GM18861 (cell line): ENCODE data around the gene CDC26.
A peak's percentile ranks its signal among the peaks of the same experiment; 100 is the strongest.

Experiments
- ATAC-seq: cut with Tn5 transposase; IDR thresholded peaks from one replicate; pipeline ENCODE4 v1.9.1; 2021; ENCODE audit not compliant: unreplicated experiment

Gene CDC26

DNA sequence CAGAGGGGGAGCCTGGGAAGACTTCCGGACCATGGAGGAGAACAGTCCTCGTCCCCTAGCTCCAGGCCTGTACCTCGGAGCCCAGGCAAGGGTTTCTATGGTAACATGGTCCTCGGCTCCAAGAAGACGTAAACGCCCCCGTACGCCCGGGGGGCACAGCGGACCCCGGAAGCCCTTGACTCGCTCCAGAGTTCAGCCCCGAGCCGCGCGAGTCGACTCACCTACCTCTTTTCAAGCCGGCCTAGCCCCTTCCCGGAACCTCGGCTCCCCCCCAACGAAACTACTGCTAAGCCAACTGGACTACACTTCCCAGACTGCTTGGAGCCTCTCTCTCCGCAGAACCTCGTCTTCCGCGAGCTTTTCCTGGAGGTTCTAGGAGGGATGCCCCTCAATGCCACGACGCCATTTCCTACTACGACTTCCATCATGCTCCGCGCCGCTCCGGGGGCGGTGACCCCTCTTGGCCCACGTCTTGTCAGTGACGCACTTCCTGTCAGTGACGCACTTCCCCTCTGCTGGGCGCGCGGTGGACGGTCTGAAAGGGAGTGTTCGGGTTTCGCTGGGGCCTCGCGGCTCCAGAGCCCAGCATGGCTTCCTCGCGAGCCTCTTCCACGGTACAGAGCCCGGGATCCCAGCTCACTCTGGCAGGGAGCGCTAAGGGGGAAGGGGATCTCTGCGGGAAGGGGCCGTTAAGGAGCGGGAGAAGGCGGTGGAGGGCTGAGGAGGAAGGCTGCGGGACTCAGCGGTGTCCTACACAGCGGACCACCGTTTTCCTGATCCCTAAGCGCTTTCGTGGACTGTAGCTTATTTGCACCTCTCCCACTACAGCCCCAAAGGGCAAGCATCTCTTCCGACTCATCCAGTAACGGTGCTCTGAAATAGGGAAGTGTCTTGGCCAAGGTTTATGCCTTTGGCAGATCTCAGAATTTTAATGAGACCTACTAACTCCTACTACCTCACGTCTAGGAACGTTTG lies at the start of gene CDC26, which contains the start of gene PRPF4:
Gene CDC26, minus strand, starts transcription at position 416 of the 975 bp plus-strand sequence. CDS start 3,065 bp downstream, outside the sequence.
Gene PRPF4, plus strand, starts transcription at position 502 of the 975 bp plus-strand sequence. Its CDS starts 86 bp downstream, at position 588.
- ATAC-seq: peak; percentile 94

- ATAC-seq: no peak
Measured at GRCh38 chr9:113322671-113323070, 47.3 kb upstream of the CDC26 start.

DNA sequence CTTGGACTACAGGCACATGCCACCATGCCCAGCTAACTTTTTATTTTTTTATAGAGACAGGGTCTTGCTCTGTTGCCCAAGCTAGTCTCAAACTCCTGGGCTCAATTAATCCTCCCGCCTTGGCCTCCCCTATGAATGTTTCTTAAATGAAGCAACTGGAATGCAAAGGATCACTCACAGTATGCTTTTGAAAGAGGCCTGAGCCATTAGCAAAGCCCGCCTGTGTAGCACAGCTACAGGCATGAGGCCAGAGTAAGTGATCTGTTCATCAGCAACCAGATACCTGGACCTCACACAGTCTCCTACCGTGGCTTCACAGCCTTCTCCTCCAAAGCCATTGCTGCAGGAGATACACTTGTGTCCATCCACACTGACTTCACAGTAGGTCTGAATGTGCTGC lies 44.7 kb upstream of the CDC26 start:
- no peak for ATAC-seq

DNA sequence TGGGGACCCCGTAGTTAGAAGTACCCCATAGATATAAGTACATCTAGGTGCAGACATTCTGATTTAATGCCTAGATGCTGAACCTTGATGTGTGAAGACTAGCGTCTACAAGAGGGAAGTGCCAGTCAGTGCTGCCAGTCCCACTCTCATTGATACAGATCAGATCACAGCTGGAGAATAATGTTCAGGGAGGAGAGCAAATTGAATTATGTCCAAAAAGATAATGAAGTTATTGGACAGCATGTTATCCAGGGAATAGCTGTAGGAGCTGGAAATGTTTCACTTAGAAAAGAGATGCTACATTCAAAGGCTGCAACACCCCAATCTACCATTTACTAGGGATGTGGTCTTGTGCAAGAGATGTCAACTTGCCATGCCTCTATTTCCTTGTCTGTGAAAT lies 43.7 kb upstream of the CDC26 start:
- no peak for ATAC-seq

- no peak for ATAC-seq
Measured at GRCh38 chr9:113317777-113318176, 42.4 kb upstream of the CDC26 start.

DNA sequence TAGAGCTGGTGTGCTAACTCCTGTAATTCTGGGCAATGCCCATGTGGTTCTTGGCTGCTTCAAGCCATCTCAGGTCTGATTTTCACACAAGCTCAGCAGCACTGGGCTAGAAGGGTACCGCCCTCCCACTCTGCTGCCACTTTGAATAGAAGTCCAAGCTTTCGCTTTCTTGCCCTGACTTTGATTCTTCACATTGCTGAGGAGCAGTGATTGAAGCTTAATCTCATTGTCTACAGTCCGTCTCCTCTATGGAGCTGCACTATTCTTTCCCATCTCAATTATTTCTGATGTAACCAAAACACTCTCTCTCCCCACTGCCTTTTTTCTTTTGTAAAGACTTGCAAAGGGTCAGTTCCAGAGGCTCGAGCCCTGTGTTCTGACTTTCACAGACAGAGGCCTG lies 40.7 kb upstream of the CDC26 start:
- no peak for ATAC-seq

GRCh38 chr9:113315231-113315630 lies 39.9 kb upstream of the CDC26 start:
- ATAC-seq: no peak

DNA sequence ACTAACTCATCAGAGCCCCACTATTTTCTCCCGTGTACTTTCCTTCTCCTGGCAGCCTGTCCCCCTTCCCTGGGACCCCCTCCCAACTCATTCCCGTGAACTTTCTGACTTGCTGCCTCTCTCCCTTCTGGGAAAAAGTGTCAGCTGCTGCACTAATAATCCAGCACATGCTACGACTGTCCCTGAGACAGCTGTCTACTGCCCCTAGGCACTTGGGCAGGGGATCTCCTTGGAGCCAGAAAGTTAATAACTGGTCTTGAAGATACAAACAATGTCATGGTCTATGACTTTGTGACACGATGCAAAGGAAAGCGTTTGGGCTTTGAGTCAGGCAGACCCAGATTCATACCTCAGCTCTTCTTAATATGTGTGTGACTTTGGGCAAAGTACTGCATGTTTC lies 37.9 kb upstream of the CDC26 start:
- ATAC-seq: no peak

DNA sequence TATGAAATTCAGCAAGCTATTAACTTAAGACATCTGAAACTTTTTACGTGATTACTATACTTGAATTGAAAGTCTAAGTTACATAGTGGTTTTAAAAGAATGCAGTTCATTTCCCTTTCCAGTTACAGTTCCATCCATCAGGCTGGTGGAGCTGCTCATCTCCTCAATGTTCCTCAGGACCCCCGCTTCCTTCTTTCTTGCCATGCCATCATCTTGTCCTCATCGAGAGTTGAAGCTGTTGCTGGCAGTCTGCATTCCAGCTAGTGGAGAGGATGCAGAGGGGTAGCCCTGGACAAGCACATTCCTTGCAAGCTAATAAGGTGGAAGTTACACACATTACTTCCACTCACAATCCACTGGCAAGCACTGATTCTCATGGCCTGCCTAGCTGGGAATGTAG lies 36.6 kb upstream of the CDC26 start:
- ATAC-seq: no peak

DNA sequence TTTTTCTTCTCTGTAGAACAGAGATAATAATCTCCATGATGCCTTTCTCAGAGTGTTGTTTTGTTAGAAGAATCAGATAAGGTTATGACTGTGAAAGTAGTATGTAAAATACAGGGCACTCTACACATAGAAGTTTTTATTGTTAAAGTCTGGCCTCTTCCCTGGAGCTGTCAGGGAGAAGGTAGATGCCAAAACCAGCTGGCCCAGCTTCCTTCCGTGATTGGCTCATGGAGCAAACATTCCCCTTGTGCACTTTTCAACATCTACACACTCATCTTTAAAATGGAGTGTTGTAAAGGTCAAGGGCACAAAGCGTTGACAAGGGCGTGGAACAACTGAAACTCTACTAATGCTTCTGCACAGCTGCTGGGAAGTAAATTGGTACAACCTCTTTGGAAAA lies 35.2 kb upstream of the CDC26 start:
- ATAC-seq: no peak

DNA sequence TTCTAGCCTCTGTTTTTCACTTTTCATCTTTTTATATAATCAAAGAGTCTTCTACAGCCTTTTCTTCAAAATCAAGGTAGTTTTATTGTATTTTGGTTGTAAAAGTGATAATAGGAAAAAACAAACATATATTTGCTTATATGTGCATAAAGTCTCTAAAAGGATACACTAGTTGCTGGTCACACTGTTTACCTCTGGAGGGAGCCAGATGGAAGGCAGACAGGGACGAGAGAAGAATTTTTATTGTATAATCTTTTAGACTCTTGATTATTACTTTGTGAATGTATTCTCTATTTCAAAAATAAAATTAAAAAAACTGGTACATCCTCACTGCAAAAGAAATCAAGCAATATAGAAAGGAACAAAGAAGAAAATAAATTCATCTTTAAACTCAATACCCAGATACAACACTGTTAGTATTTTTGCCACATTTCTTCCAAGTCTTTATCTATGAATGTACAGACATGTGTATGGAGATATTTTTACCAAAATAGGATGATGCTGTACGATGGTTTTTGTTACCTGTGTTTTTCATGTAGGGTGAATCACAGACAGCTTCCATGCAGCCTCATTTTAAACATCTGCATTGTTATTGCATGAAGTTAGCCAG lies 33.9 kb upstream of the CDC26 start:
- ATAC-seq: peak; percentile 48

GRCh38 chr9:113307396-113307975 lies 32.1 kb upstream of the CDC26 start:
- no peak for ATAC-seq

- no peak for ATAC-seq
Measured at GRCh38 chr9:113306566-113306965, 31.2 kb upstream of the CDC26 start.

DNA sequence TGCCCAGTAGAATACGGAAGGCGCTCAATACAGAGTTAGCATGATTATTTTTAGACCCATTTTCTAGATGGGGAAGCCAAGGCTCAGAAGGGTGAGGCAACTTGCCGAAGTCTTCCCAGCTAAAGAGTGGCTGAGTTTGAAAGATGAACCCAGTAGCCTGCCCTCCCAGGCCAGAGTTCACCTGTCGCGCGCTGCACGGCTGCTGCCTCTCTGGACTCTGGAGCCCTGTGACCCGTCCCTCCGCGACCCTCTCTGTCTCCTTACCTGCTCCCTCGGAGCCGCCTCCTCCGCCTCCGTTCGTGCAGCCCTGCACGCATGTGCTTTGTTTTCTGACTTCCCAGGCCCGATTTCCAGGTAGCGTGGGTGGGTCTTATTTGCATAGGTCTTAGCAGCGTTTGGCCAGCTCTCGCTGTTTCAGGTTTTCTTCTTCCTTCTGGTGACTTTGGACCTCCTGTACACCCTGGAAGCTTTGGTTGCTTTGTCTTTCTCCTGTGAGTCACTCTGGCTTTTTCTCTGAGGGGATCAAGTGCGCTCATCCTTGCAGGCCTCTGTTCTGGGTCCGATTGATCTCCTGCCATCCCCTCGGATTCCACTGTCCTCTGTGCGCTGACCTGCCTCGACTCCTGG lies 27.5 kb upstream of the CDC26 start, which contains the start of gene RNF183:
Gene RNF183, minus strand, starts transcription at position 585 of the 627 bp plus-strand sequence. CDS start 5,192 bp downstream, outside the sequence.
- ATAC-seq: no peak

DNA sequence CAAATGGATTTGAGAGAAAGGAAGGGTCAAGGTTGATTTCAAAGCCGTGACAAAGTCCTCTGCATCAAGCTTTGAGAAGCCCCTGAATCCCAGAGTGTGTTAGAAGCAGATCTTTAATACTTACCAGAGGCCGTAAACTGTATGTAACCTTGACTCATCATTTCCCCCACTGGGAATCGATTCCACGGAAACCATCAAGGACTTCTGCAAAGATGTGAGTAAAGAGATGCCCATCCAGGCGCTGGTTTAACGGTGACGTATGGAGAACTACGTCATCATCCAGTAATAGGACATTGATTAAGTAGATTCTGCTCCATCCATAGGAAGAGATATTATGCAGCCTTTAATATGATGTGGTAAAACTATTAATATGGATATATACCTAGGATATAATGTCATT lies 26.2 kb upstream of the CDC26 start:
- no peak for ATAC-seq

- ATAC-seq: no peak
Measured at GRCh38 chr9:113299800-113300292, 24.5 kb upstream of the CDC26 start.

DNA sequence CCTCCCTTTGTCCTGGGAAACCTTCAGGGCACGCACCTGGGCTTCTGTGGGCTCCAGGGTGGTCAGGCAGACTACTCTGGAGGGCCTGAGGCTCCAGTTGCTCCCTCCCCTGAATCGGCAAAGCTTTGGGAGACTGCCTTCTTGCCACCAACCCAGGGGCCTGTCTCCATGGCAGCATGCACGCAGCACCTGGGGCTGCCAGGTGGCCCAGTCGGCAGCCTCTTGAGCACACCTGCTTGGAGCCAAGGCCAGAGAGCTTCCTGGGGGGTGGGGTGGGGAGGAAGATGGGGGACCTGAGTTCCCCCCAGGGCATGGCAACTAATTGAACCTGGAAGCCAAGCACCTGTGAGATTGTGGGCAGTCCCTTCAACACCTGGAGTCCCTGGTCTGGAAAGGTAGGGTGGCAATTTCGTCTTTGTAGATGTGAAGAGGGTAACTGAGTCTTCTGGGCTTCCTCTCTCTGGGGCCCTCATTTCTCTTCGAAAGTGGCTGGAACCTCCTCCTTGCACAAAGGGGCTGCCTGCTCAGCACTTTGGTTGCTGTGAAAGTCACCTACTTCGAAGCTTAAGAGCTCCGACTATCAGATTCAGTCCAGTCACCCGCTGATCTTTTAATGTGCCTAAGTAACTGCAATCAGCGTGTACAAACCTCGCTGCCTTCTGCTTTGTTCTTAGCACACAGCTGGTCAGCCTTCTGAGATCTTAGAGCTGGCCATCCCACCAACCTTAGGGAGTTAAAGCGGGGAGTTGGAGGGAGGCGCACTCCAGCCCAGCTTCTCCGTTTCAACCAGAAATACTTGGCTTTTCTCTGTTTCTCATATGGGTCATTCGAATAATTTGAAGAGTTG lies 23.8 kb upstream of the CDC26 start:
- ATAC-seq: no peak

GRCh38 chr9:113298311-113298710 lies 22.9 kb upstream of the CDC26 start:
- ATAC-seq: no peak

- ATAC-seq: no peak
Measured at GRCh38 chr9:113296796-113297558, 21.6 kb upstream of the CDC26 start.
